GM12878 (cell line): ENCODE data around the gene C3orf33.

ENCODE experiments used
- GABPA ChIP-seq: IDR thresholded peaks from 2 replicates; pipeline ENCODE4 v1.6.1; 2014; ENCODE audit warnings: antibody characterized with exemption, low read depth, mild to moderate bottlenecking, inconsistent platforms
- TF ChIP-seq, protein P1 (sequence below), 3 experiments: IDR thresholded peaks in 2 of 3; conservative IDR thresholded peaks in 1 of 3; 2 replicates each; pipeline ENCODE4 v1.5.1; 2011; ENCODE audit warnings: low read depth in 3 of 3, low read length in 3 of 3, mild to moderate bottlenecking in 3 of 3, control low read depth in 2 of 3, moderate library complexity in 2 of 3, inconsistent platforms in 1 of 3, mixed read lengths in 1 of 3; ENCODE audit not compliant: control insufficient read depth in 2 of 3, insufficient read depth in 1 of 3; ENCODE audit errors: extremely low read depth in 1 of 3
- TF ChIP-seq, protein P2 (sequence below): IDR thresholded peaks from 2 replicates; pipeline ENCODE4 v1.6.1; 2012; ENCODE audit warnings: mild to moderate bottlenecking, low read depth, low read length

DNA sequence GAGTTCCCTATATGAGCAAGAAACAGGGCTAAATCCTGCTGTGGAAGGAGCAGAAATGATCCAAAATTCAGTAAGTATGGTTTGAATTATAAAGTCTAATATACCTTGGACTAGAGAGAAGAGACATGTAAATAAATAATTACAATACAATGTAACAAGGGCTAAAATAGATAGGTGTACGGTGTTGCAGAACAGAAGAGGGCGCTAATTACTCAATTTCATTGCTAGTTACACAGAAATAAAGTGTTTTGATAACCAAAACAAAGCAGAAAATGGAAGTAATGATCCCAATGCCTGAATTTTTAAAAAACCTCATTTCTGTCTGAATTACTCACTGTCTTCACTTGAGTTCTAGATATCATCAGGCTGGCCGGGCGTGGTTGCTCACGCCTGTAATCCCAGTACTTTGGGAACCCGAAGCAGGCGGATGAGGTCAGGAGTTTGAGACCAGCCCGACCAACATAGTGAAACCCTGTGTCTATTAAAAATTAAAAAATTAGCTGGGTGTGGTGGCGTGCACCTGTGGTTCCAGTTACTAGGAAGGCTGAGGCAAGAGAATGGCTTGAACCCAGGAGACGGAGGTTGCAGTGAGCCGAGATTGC lies 52.9 kb downstream of the C3orf33 start:
- TF ChIP-seq, protein P1, sequence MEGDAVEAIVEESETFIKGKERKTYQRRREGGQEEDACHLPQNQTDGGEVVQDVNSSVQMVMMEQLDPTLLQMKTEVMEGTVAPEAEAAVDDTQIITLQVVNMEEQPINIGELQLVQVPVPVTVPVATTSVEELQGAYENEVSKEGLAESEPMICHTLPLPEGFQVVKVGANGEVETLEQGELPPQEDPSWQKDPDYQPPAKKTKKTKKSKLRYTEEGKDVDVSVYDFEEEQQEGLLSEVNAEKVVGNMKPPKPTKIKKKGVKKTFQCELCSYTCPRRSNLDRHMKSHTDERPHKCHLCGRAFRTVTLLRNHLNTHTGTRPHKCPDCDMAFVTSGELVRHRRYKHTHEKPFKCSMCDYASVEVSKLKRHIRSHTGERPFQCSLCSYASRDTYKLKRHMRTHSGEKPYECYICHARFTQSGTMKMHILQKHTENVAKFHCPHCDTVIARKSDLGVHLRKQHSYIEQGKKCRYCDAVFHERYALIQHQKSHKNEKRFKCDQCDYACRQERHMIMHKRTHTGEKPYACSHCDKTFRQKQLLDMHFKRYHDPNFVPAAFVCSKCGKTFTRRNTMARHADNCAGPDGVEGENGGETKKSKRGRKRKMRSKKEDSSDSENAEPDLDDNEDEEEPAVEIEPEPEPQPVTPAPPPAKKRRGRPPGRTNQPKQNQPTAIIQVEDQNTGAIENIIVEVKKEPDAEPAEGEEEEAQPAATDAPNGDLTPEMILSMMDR (IDR thresholded peaks at IDR 0.05 in 2 of 3, conservative IDR thresholded peaks at IDR 0.05 in 1 of 3; ENCODE audit: control insufficient read depth in 2 of 3, extremely low read depth in 1 of 3, insufficient read depth in 1 of 3, low read depth in 3 of 3, low read length in 3 of 3) = peak; percentile 36 to 51 (median 42); a peak in 3 of 6 replicates
- no peak for TF ChIP-seq GABPA
- TF ChIP-seq, protein P2, sequence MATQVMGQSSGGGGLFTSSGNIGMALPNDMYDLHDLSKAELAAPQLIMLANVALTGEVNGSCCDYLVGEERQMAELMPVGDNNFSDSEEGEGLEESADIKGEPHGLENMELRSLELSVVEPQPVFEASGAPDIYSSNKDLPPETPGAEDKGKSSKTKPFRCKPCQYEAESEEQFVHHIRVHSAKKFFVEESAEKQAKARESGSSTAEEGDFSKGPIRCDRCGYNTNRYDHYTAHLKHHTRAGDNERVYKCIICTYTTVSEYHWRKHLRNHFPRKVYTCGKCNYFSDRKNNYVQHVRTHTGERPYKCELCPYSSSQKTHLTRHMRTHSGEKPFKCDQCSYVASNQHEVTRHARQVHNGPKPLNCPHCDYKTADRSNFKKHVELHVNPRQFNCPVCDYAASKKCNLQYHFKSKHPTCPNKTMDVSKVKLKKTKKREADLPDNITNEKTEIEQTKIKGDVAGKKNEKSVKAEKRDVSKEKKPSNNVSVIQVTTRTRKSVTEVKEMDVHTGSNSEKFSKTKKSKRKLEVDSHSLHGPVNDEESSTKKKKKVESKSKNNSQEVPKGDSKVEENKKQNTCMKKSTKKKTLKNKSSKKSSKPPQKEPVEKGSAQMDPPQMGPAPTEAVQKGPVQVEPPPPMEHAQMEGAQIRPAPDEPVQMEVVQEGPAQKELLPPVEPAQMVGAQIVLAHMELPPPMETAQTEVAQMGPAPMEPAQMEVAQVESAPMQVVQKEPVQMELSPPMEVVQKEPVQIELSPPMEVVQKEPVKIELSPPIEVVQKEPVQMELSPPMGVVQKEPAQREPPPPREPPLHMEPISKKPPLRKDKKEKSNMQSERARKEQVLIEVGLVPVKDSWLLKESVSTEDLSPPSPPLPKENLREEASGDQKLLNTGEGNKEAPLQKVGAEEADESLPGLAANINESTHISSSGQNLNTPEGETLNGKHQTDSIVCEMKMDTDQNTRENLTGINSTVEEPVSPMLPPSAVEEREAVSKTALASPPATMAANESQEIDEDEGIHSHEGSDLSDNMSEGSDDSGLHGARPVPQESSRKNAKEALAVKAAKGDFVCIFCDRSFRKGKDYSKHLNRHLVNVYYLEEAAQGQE = no peak
